PC-9 (cell line): ENCODE data around the gene NHLRC4. TPM values are rescaled to one million over a fixed set of nuclear protein-coding genes. Genes with fewer than 3 reads are reported as not detected.

ENCODE experiments used
- BruUV-seq: library from RNA; stranded (reverse); fragments of 400-500 nt; replicated peaks from 2 replicates; lab custom pipeline; 2021; lab: Mats Ljungman, UMichigan
- CTCF ChIA-PET: fragments of 300-600 bp; sonication (Branson Sonifier 250); formaldehyde crosslinking; loops from one replicate; lab custom pipeline; 2022; ENCODE audit warnings: antibody characterized with exemption; lab: Charles Lee
- POLR2A ChIA-PET: fragments of 300-600 bp; sonication (Branson Sonifier 250); formaldehyde crosslinking; loops from one replicate; lab custom pipeline; 2022; ENCODE audit warnings: antibody characterized with exemption; ENCODE audit not compliant: unreplicated experiment; lab: Charles Lee
- DNase-seq, 2 experiments: peaks; one replicate each; pipeline versions ENCODE4 v3.0.0 to v3.0.0-alpha.2; 2015 to 2022; ENCODE audit warnings: mixed read lengths in 1 of 2
- H2AFZ ChIP-seq: fragments of 200-600 bp; sonication (generic); 2 replicates; pipeline ENCODE4 v1.8.1; 2017; ENCODE audit warnings: antibody characterized with exemption
- H3F3A ChIP-seq: fragments of 200-600 bp; sonication (generic); 2 replicates; pipeline ENCODE4 v1.8.1; 2017; ENCODE audit warnings: antibody characterized with exemption, mild to moderate bottlenecking, low read depth; ENCODE audit not compliant: insufficient read depth
- H3K27ac ChIP-seq: fragments of 200-600 bp; sonication (generic); 2 replicates; pipeline ENCODE4 v1.6.1; 2016; ENCODE audit warnings: mixed run types
- H3K27me3 ChIP-seq: fragments of 200-600 bp; sonication (generic); 2 replicates; pipeline ENCODE4 v1.6.1; 2016; ENCODE audit warnings: low read depth, mixed run types; ENCODE audit not compliant: insufficient read depth
- H3K36me3 ChIP-seq: fragments of 200-600 bp; sonication (generic); 2 replicates; pipeline ENCODE4 v1.6.1; 2016; ENCODE audit warnings: low read depth, mixed run types
- H3K4me1 ChIP-seq: fragments of 200-600 bp; sonication (generic); replicated peaks from 2 replicates; pipeline ENCODE4 v1.6.1; 2016; ENCODE audit warnings: mixed run types; ENCODE audit not compliant: insufficient read depth
- H3K4me2 ChIP-seq: fragments of 200-600 bp; sonication (generic); 2 replicates; pipeline ENCODE4 v1.6.1; 2017; ENCODE audit warnings: mixed run types
- H3K4me3 ChIP-seq: fragments of 200-600 bp; sonication (generic); 2 replicates; pipeline ENCODE4 v1.6.1; 2016; ENCODE audit warnings: mixed run types
- H3K79me2 ChIP-seq: fragments of 200-600 bp; sonication (generic); 2 replicates; pipeline ENCODE4 v1.6.1; 2017; ENCODE audit warnings: low read depth, mixed run types
- H3K9me2 ChIP-seq: fragments of 200-600 bp; sonication (generic); 2 replicates; pipeline ENCODE4 v1.8.1; 2017; ENCODE audit warnings: mild to moderate bottlenecking; ENCODE audit not compliant: insufficient read depth
- H3K9me3 ChIP-seq: fragments of 200-600 bp; sonication (generic); 2 replicates; pipeline ENCODE4 v1.8.1; 2016; ENCODE audit warnings: low read depth; ENCODE audit not compliant: insufficient read depth
- H4K20me1 ChIP-seq: fragments of 200-600 bp; sonication (generic); 2 replicates; pipeline ENCODE4 v1.8.1; 2017; ENCODE audit not compliant: insufficient read depth
- EZH2 ChIP-seq: fragments of 200-600 bp; sonication (generic); IDR thresholded peaks from 2 replicates; pipeline ENCODE4 v1.8.0; 2017; ENCODE audit warnings: antibody characterized with exemption, low read depth
- intact Hi-C: fragments of 100-400 bp; cut with micrococcal nuclease; formaldehyde crosslinking; loops from one replicate; pipeline ENCODE4 v1.10.0; 2022; ENCODE audit not compliant: unreplicated experiment
- total RNA-seq: library from RNA; stranded (reverse); gene quantifications from 2 replicates; pipeline ENCODE4 v1.2.3, GENCODE V29; 2021
- TF ChIP-seq, protein P1 (sequence below): fragments of 200-600 bp; sonication (generic); conservative IDR thresholded peaks from 2 replicates; pipeline ENCODE4 v1.6.1; 2017; ENCODE audit warnings: mixed run types, antibody characterized with exemption, mild to moderate bottlenecking, moderate library complexity

Gene NHLRC4
- total RNA-seq, 1 experiment from 2014 or later: not detected

DNA sequence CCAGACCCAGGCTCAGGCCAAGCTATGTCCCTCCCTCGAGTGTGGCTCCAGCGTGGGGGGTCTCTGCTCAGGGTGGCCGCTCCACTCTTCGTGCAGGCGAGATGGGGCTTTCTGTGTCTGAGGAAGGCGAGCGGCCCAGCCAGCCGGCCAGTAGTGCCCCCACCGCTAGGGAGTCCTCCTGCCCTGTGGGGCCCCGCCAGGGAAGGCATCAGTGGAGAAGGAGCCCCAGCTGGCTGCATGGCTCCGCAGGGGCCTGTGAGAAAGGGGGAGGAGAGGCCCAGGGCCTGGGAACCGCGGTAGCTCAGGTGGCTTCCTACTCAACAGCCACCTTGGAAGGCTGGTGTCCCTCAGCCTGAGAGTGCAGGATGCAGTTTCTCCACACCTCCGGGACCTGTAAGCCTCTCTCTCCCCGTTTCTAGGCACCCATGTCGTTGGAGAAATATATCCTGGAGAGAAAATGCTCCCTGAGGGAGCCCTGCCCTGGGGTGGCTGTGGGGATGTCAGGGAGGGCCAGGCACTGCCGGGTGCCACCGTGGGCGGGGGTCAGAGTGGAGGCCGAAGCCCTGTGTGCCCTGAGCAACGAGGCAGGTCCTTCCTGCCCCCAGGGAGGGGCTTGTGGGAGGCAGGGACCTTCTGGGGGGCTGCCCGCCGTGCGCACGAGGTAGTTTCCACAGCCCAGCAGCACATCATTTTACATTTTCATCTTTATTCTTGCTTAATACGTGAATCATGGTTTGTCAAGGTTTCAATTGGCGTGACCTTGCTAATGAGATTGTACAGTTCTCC lies 6.3 kb downstream of the NHLRC4 start:
- Histone ChIP-seq H3K36me3 (no peaks in the 10 kb centered on the region), H3F3A (no peaks in the 10 kb centered on the region; the same call in 1 of the 2 replicates), H3K9me3 (no peaks in the 10 kb centered on the region), H3K27ac (no peak overlapping the region), H3K4me1 (peaks cover 11% of the 10 kb centered on the region), H3K9me2 (no peaks in the 10 kb centered on the region), H3K4me3 (no peak overlapping the region), H3K79me2 (peaks cover 17% of the 10 kb centered on the region), H2AFZ (no peak overlapping the region), H4K20me1 (peaks cover 5% of the 10 kb centered on the region; the same call in 1 of the 2 replicates), H3K27me3 (no peaks in the 10 kb centered on the region), H3K4me2 (no peak overlapping the region)
- TF ChIP-seq, protein P1, sequence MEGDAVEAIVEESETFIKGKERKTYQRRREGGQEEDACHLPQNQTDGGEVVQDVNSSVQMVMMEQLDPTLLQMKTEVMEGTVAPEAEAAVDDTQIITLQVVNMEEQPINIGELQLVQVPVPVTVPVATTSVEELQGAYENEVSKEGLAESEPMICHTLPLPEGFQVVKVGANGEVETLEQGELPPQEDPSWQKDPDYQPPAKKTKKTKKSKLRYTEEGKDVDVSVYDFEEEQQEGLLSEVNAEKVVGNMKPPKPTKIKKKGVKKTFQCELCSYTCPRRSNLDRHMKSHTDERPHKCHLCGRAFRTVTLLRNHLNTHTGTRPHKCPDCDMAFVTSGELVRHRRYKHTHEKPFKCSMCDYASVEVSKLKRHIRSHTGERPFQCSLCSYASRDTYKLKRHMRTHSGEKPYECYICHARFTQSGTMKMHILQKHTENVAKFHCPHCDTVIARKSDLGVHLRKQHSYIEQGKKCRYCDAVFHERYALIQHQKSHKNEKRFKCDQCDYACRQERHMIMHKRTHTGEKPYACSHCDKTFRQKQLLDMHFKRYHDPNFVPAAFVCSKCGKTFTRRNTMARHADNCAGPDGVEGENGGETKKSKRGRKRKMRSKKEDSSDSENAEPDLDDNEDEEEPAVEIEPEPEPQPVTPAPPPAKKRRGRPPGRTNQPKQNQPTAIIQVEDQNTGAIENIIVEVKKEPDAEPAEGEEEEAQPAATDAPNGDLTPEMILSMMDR: no peak
- intact Hi-C loops: no loop called here
- no TSS peak for BruUV-seq
- ChIA-PET CTCF (no interaction called here), POLR2A (no interaction called here)
- DNase-seq: no peak

DNA sequence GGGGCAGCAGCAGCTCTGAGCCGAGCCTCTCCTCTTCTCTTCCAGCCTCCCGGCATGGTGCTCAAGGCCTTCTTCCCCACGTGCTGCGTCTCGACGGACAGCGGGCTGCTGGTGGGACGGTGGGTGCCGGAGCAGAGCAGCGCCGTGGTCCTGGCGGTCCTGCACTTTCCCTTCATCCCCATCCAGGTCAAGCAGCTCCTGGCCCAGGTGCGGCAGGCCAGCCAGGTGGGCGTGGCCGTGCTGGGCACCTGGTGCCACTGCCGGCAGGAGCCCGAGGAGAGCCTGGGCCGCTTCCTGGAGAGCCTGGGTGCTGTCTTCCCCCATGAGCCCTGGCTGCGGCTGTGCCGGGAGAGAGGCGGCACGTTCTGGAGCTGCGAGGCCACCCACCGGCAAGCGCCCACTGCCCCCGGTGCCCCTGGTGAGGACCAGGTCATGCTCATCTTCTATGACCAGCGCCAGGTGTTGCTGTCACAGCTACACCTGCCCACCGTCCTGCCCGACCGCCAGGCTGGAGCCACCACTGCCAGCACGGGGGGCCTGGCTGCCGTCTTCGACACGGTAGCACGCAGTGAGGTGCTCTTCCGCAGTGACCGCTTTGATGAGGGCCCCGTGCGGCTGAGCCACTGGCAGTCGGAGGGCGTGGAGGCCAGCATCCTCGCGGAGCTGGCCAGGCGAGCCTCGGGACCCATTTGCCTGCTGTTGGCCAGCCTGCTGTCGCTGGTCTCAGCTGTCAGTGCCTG lies 7.4 kb downstream of the NHLRC4 start:
- no peak overlapping the region for H3K4me3 ChIP-seq
- no peaks in the 10 kb centered on the region for H3K36me3 ChIP-seq
- peaks cover 17% of the 10 kb centered on the region for H3K79me2 ChIP-seq
- H3K4me1 ChIP-seq: peaks cover 3% of the 10 kb centered on the region
- DNase-seq: no peak
- intact Hi-C loops: no loop called here
- H3K9me2 ChIP-seq: no peaks in the 10 kb centered on the region
- H3K27me3 ChIP-seq: no peaks in the 10 kb centered on the region
- H3K27ac ChIP-seq: no peak overlapping the region
- no peak overlapping the region for H2AFZ ChIP-seq
- TF ChIP-seq, protein P1: no peak
- no peak for TF ChIP-seq EZH2
- ChIA-PET POLR2A (no interaction called here), CTCF (no interaction called here)
- peaks cover 5% of the 10 kb centered on the region; the same call in 1 of the 2 replicates for H4K20me1 ChIP-seq
- BruUV-seq: no TSS peak
- H3F3A ChIP-seq: no peaks in the 10 kb centered on the region; the same call in 1 of the 2 replicates
- no peak overlapping the region for H3K4me2 ChIP-seq
- no peaks in the 10 kb centered on the region for H3K9me3 ChIP-seq

DNA sequence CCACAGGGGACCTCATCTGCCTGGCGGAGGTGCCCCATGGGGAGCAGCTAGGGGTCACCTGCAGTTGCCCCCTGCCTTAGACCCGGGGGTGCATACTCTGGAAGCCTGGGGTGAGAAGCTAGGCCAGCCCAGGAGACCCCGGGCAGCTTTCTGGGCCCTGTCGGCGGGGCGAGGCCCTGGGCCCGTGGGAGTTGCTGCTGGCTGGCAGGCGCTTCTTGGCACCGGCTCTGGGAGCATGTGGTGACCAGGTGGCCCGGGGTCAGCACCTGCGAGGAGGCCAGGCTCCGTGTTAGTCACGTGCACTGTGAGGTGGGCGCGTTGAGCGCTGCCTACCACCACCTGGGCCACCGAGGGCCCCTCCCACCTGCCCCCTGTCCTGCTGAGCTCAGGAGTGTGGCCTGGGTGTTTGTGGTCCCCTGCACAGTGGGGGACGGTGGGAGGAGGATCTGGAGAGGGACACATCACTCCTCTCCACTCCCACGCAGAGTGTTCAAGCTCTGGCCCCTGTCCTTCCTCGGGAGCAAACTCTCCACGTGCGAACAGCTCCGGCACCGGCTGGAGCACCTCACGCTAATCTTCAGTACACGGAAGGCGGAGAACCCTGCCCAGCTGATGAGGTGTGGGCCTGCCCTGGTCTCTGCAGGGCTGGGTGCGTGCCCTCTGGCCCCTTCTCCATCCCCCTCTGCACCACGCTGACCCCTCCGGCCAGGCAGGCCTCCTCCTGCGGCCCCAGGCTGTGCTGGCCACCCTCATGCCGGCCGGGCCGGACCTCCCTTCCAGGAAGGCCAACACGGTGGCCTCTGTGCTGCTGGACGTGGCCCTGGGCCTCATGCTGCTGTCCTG lies 8.8 kb downstream of the NHLRC4 start:
- Histone ChIP-seq H4K20me1 (peaks cover 5% of the 10 kb centered on the region; the same call in 1 of the 2 replicates), H3K36me3 (no peaks in the 10 kb centered on the region), H3K27me3 (no peaks in the 10 kb centered on the region), H3K9me3 (no peaks in the 10 kb centered on the region), H2AFZ (no peak overlapping the region), H3K4me1 (no peaks in the 10 kb centered on the region), H3K79me2 (peaks cover 11% of the 10 kb centered on the region), H3K27ac (no peak overlapping the region), H3K4me2 (no peak overlapping the region), H3K4me3 (no peak overlapping the region), H3F3A (no peaks in the 10 kb centered on the region; the same call in 1 of the 2 replicates), H3K9me2 (no peaks in the 10 kb centered on the region)
- no TSS peak for BruUV-seq
- POLR2A ChIA-PET: no interaction called here
- CTCF ChIA-PET: no interaction called here
- intact Hi-C loops: no loop called here
- DNase-seq: no peak
- TF ChIP-seq, protein P1: no peak
- no peak for TF ChIP-seq EZH2
